Kidney (tissue), 14 donors: ENCODE measurements around the gene CELA1. TPM values are rescaled to one million over a fixed set of nuclear protein-coding genes. Genes with fewer than 3 reads are reported as not detected.
A peak's percentile ranks its signal among the peaks of the same experiment; 100 is the strongest.

ENCODE experiments used
- DNase-seq, 5 donors: peaks; one replicate each; pipeline ENCODE4 v3.0.0-alpha.2; 2013 to 2020
- FAIRE-seq: peaks from 2 replicates; lab custom pipeline; 2012; peaks lifted over from hg19 to GRCh38; lab: Jason Lieb, UNC
- H3K27ac ChIP-seq, 2 donors: one replicate each; pipeline ENCODE4 v1.7.0; 2013; ENCODE audit warnings: low read depth in 2 of 2, low read length in 2 of 2, inconsistent platforms in 1 of 2
- H3K27me3 ChIP-seq: one replicate; pipeline ENCODE4 v1.7.1; 2013; ENCODE audit warnings: low read length, inconsistent platforms; ENCODE audit not compliant: control insufficient read depth, insufficient read depth
- H3K36me3 ChIP-seq, 3 donors: one replicate each; pipeline versions ENCODE4 v1.7.0 to v1.7.1; 2013; ENCODE audit warnings: low read length in 3 of 3, control low read depth in 1 of 3, inconsistent platforms in 1 of 3; ENCODE audit not compliant: insufficient read depth in 3 of 3, control insufficient read depth in 2 of 3
- H3K4me1 ChIP-seq, 3 donors: one replicate each; pipeline versions ENCODE4 v1.7.0 to v1.7.1; 2013; ENCODE audit warnings: low read length in 3 of 3, inconsistent platforms in 1 of 3, low read depth in 1 of 3; ENCODE audit not compliant: control insufficient read depth in 2 of 3, insufficient read depth in 2 of 3
- H3K4me3 ChIP-seq, 3 donors: one replicate each; pipeline versions ENCODE4 v1.7.0 to v1.8.1; 2013; ENCODE audit warnings: low read length in 3 of 3, control low read depth in 1 of 3, inconsistent platforms in 1 of 3
- H3K9ac ChIP-seq, 3 donors: one replicate each; pipeline versions ENCODE4 v1.7.0 to v1.7.1; 2013; ENCODE audit warnings: low read length in 3 of 3, control low read depth in 1 of 3, inconsistent platforms in 1 of 3
- H3K9me3 ChIP-seq, 3 donors: one replicate each; pipeline versions ENCODE4 v1.7.0 to v1.7.1; 2013; ENCODE audit warnings: low read length in 3 of 3, control low read depth in 1 of 3, inconsistent platforms in 1 of 3; ENCODE audit not compliant: control insufficient read depth in 2 of 3, insufficient read depth in 1 of 3
- intact Hi-C: fragments of 100-400 bp; cut with DNase I; formaldehyde crosslinking; loops from one replicate; pipeline ENCODE4 v1.11.1; 2022
- polyA plus RNA-seq: library from polyadenylated mRNA; stranded (reverse); fragments of 350-450 nt; fragmentation: Illumina TruSeq; extraction: RNeasy Lipid Tissue Mini Kit (QIAGEN cat#74804); gene quantifications from one replicate; pipeline ENCODE4 v1.2.3, GENCODE V29; 2014; ENCODE audit warnings: low read depth, low replicate concordance; ENCODE audit not compliant: insufficient read depth
- total RNA-seq: library from RNA; stranded (reverse); fragmentation: NEBNext Ultra II Directional; extraction: Animal tissue kit (Norgen Biotek cat#: 25700); gene quantifications from one replicate; pipeline ENCODE4 v1.2.1, GENCODE V29; 2021
- TF ChIP-seq, protein P1 (sequence below): IDR thresholded peaks from 3 replicates; pipeline ENCODE4 v1.5.1; 2012; ENCODE audit warnings: mild to moderate bottlenecking, moderate library complexity, borderline replicate concordance; ENCODE audit not compliant: insufficient read depth; ENCODE audit errors: extremely low read depth
- donor health status: control.
- donor health status: control.
- donor health status: control.
- donor health status: control.
- donor health status: control.
- donor health status: DM: yes; HTN: yes; CAD: no.
- donor health status: Normal renal cell carcinoma (clear cell type).

CELA1 gene
- total and polyA plus RNA-seq, 2 donors from 2014 or later: not detected

DNA sequence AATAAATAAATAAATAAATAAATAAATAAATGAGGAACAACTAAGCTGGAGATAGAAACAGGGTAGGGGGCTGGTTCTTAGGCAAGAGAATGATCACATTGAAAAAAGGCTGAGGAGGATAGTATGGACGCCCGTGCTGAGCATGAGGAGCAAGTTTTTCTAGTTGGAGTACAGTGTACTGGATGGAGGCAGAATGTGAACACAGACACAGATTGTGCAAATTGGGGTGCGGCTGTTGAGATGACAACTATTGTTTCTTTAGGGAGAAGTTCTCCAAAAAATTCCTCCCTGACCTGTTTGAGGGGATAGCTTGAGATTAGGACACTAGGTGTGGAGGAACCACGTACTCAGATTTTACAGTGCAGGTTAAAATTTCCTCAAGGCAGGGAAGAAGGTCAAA is 21.5 kb downstream of the CELA1 start:
- Histone ChIP-seq H3K4me1 (no peaks in the 10 kb centered on the region), H3K4me3 (no peak overlapping the region), H3K9ac (no peak overlapping the region), H3K36me3 (no peaks in the 10 kb centered on the region), H3K9me3 (no peaks in the 10 kb centered on the region), H3K27me3 (no peaks in the 10 kb centered on the region), H3K27ac (no peak overlapping the region)
- FAIRE-seq: no peak
- TF ChIP-seq, protein P1, sequence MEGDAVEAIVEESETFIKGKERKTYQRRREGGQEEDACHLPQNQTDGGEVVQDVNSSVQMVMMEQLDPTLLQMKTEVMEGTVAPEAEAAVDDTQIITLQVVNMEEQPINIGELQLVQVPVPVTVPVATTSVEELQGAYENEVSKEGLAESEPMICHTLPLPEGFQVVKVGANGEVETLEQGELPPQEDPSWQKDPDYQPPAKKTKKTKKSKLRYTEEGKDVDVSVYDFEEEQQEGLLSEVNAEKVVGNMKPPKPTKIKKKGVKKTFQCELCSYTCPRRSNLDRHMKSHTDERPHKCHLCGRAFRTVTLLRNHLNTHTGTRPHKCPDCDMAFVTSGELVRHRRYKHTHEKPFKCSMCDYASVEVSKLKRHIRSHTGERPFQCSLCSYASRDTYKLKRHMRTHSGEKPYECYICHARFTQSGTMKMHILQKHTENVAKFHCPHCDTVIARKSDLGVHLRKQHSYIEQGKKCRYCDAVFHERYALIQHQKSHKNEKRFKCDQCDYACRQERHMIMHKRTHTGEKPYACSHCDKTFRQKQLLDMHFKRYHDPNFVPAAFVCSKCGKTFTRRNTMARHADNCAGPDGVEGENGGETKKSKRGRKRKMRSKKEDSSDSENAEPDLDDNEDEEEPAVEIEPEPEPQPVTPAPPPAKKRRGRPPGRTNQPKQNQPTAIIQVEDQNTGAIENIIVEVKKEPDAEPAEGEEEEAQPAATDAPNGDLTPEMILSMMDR: no peak
- intact Hi-C loops: no loop called here
- no peak for DNase-seq

GRCh38 chr12:51323966-51324895 is 22.2 kb downstream of the CELA1 start, which contains the start of gene BIN2:
Gene BIN2 (minus strand): TSS chr12:51324174. CDS start chr12:51324102, 72 bp downstream.
- no peak within 1 kb of the TSS for H3K9ac ChIP-seq
- TF ChIP-seq, protein P1: no peak
- intact Hi-C loops: no loop called here
- H3K36me3 ChIP-seq: no peaks in the 10 kb centered on the region
- H3K4me1 ChIP-seq: no peaks in the 10 kb centered on the region
- H3K4me3 ChIP-seq: no peak within 1 kb of the TSS
- H3K9me3 ChIP-seq: no peaks in the 10 kb centered on the region
- no peak within 1 kb of the TSS for H3K27ac ChIP-seq
- FAIRE-seq (no peak), DNase-seq (peak in 1 of 5 donors; percentile 85)
- H3K27me3 ChIP-seq: no peaks in the 10 kb centered on the region

- no peak for DNase-seq
- no peaks in the 10 kb centered on the region for H3K9me3 ChIP-seq
- TF ChIP-seq, protein P1: no peak
- H3K27ac ChIP-seq: no peak overlapping the region
- no peak overlapping the region for H3K9ac ChIP-seq
- no peak for FAIRE-seq
- no peak overlapping the region for H3K4me3 ChIP-seq
- intact Hi-C loops: no loop called here
- no peaks in the 10 kb centered on the region for H3K36me3 ChIP-seq
- no peaks in the 10 kb centered on the region for H3K4me1 ChIP-seq
- H3K27me3 ChIP-seq: no peaks in the 10 kb centered on the region
Measured at GRCh38 chr12:51323317-51323960, 23.0 kb downstream of the CELA1 start.
